HG03159 (cell line): ENCODE results near the gene SSX2IP.
"Not testable (repeated sequence)": the region's sequence is repeated elsewhere in the genome, so short reads cannot be mapped to it uniquely, and the experiment has no call there.

Source experiments
- ATAC-seq: cut with Tn5 transposase; IDR thresholded peaks from one replicate; pipeline ENCODE4 v1.9.1; 2021; ENCODE audit warnings: mild to moderate bottlenecking, moderate library complexity; ENCODE audit not compliant: unreplicated experiment

The SSX2IP gene

GRCh38 chr1:84690397-84691121 is at the start of gene SSX2IP:
Gene SSX2IP, minus strand, starts transcription at chr1:84690461. Its CDS starts 19,242 bp downstream, at chr1:84671219.
- peak; percentile 88 for ATAC-seq

- ATAC-seq = no peak
Observed at GRCh38 chr1:84738237-84738636, 48.0 kb upstream of the SSX2IP start.

GRCh38 chr1:84737590-84737989 is 47.3 kb upstream of the SSX2IP start:
- ATAC-seq = no peak

GRCh38 chr1:84736944-84737343 is 46.7 kb upstream of the SSX2IP start:
- no peak for ATAC-seq

- no peak for ATAC-seq
Observed at GRCh38 chr1:84736445-84736844, 46.2 kb upstream of the SSX2IP start.

- no peak for ATAC-seq
Observed at GRCh38 chr1:84735483-84735882, 45.2 kb upstream of the SSX2IP start.

- no peak for ATAC-seq
Observed at GRCh38 chr1:84732520-84732919, 42.3 kb upstream of the SSX2IP start.

- no peak for ATAC-seq
Observed at GRCh38 chr1:84731519-84731918, 41.3 kb upstream of the SSX2IP start.

- not testable (repeated sequence) for ATAC-seq
Observed at GRCh38 chr1:84727711-84728110, 37.5 kb upstream of the SSX2IP start.

- ATAC-seq = no peak
Observed at GRCh38 chr1:84726593-84727499, 36.6 kb upstream of the SSX2IP start.

GRCh38 chr1:84724128-84724860 is 34.0 kb upstream of the SSX2IP start:
- no peak for ATAC-seq

- ATAC-seq = no peak
Observed at GRCh38 chr1:84722794-84723193, 32.5 kb upstream of the SSX2IP start.

GRCh38 chr1:84721872-84722271 is 31.6 kb upstream of the SSX2IP start:
- not testable (repeated sequence) for ATAC-seq

GRCh38 chr1:84721152-84721551 is 30.9 kb upstream of the SSX2IP start:
- ATAC-seq = no peak

- ATAC-seq = no peak
Observed at GRCh38 chr1:84720221-84720780, 30.0 kb upstream of the SSX2IP start.

- ATAC-seq = no peak
Observed at GRCh38 chr1:84719543-84720217, 29.4 kb upstream of the SSX2IP start.

- no peak for ATAC-seq
Observed at GRCh38 chr1:84715342-84716019, 25.2 kb upstream of the SSX2IP start.

GRCh38 chr1:84712276-84712874 is 22.1 kb upstream of the SSX2IP start:
- no peak for ATAC-seq

- ATAC-seq = no peak
Observed at GRCh38 chr1:84711869-84712268, 21.6 kb upstream of the SSX2IP start.
